Stimulated activated CD4-positive, alpha-beta T cell treated with anti-CD3 and anti-CD28 coated beads, Interleukin-12 subunit alpha, Interleukin-12 subunit beta, amount 100 ng/mL, for 4 hours (primary cell): ENCODE data around the gene ROBO2.

Experiments
- DNase-seq: peaks from one replicate; pipeline ENCODE4 v3.0.0-alpha.2; 2020

The ROBO2 gene

GRCh38 chr3:77125966-77126365, 86.1 kb downstream of the ROBO2 start:
- no peak for DNase-seq

GRCh38 chr3:77134769-77135168, 94.9 kb downstream of the ROBO2 start:
- DNase-seq, result no peak

GRCh38 chr3:77137559-77137958, 97.7 kb downstream of the ROBO2 start:
- no peak for DNase-seq

GRCh38 chr3:77139624-77140023, 99.7 kb downstream of the ROBO2 start:
- DNase-seq, result no peak

- no peak for DNase-seq
Observed at GRCh38 chr3:77141423-77141822, 101.5 kb downstream of the ROBO2 start.

- no peak for DNase-seq
Observed at GRCh38 chr3:77142578-77142977, 102.7 kb downstream of the ROBO2 start.

- DNase-seq, result no peak
Observed at GRCh38 chr3:77146004-77146403, 106.1 kb downstream of the ROBO2 start.

- DNase-seq, result no peak
Observed at GRCh38 chr3:77147836-77148578, 108.1 kb downstream of the ROBO2 start.

- no peak for DNase-seq
Observed at GRCh38 chr3:77149382-77149781, 109.5 kb downstream of the ROBO2 start.

- DNase-seq, result no peak
Observed at GRCh38 chr3:77150028-77150427, 110.1 kb downstream of the ROBO2 start.

GRCh38 chr3:77150759-77151158, 110.9 kb downstream of the ROBO2 start:
- DNase-seq, result no peak

- no peak for DNase-seq
Observed at GRCh38 chr3:77158730-77159581, 119.1 kb downstream of the ROBO2 start.

GRCh38 chr3:77160931-77161497, 121.1 kb downstream of the ROBO2 start:
- DNase-seq, result no peak

- no peak for DNase-seq
Observed at GRCh38 chr3:77169823-77170222, 129.9 kb downstream of the ROBO2 start.

GRCh38 chr3:77171026-77171425, 131.1 kb downstream of the ROBO2 start:
- DNase-seq, result no peak

- no peak for DNase-seq
Observed at GRCh38 chr3:77179762-77180161, 139.9 kb downstream of the ROBO2 start.

GRCh38 chr3:77182341-77182740, 142.4 kb downstream of the ROBO2 start:
- no peak for DNase-seq

- DNase-seq, result no peak
Observed at GRCh38 chr3:77186319-77186718, 146.4 kb downstream of the ROBO2 start.

GRCh38 chr3:77186728-77187127, 146.8 kb downstream of the ROBO2 start:
- no peak for DNase-seq

GRCh38 chr3:77188210-77188609, 148.3 kb downstream of the ROBO2 start:
- no peak for DNase-seq

- DNase-seq, result no peak
Observed at GRCh38 chr3:77189258-77189657, 149.4 kb downstream of the ROBO2 start.

GRCh38 chr3:77189684-77190083, 149.8 kb downstream of the ROBO2 start:
- no peak for DNase-seq

- no peak for DNase-seq
Observed at GRCh38 chr3:77190374-77190773, 150.5 kb downstream of the ROBO2 start.

GRCh38 chr3:77191014-77191413, 151.1 kb downstream of the ROBO2 start:
- no peak for DNase-seq
